Panc1 (cell line): Measurements from ENCODE around the gene CACNA2D3. TPM values are rescaled to one million over a fixed set of nuclear protein-coding genes. Genes with fewer than 3 reads are reported as not detected.

Source experiments
- ATAC-seq: fragments of 200-7000 bp; cut with Tn5 transposase; 2 replicates; pipeline ENCODE4 v1.9.1; 2020; ENCODE audit warnings: mild to moderate bottlenecking, moderate library complexity
- BruUV-seq: library from RNA; stranded (reverse); fragments of 400-500 nt; replicated peaks from 2 replicates; lab custom pipeline; 2021; lab: Mats Ljungman, UMichigan
- CTCF ChIA-PET: fragments of 300-600 bp; sonication (Branson Sonifier 250); formaldehyde crosslinking; loops from one replicate; lab custom pipeline; 2022; ENCODE audit warnings: antibody characterized with exemption; lab: Charles Lee
- POLR2A ChIA-PET: fragments of 300-600 bp; sonication (Branson Sonifier 250); formaldehyde crosslinking; loops from one replicate; lab custom pipeline; 2022; ENCODE audit warnings: antibody characterized with exemption; lab: Charles Lee
- DNase-seq: peaks from one replicate; pipeline ENCODE4 v3.0.0-alpha.2; 2010; ENCODE audit warnings: low read depth, low spot score
- H3K27ac ChIP-seq: 2 replicates; pipeline ENCODE4 v1.5.1; 2011; ENCODE audit warnings: mild to moderate bottlenecking, low read length, inconsistent platforms
- H3K27me3 ChIP-seq: fragments of 200-500 bp; sonication (Bioruptor generic); 2 replicates; pipeline ENCODE4 v1.6.0; 2014; ENCODE audit warnings: low read length, inconsistent platforms; ENCODE audit not compliant: control insufficient read depth, insufficient read depth
- H3K36me3 ChIP-seq: fragments of 200-500 bp; sonication (Bioruptor generic); 2 replicates; pipeline ENCODE4 v1.5.1; 2014; ENCODE audit warnings: inconsistent platforms, mild to moderate bottlenecking, low read length, moderate library complexity; ENCODE audit not compliant: control insufficient read depth, insufficient read depth
- H3K4me1 ChIP-seq: 2 replicates; pipeline ENCODE4 v1.5.1; 2011; ENCODE audit warnings: inconsistent platforms, mild to moderate bottlenecking, low read length, moderate library complexity; ENCODE audit not compliant: control insufficient read depth, insufficient read depth
- H3K4me3 ChIP-seq, 2 experiments: 2 replicates each; pipeline ENCODE4 v1.5.1; 2011 to 2012; ENCODE audit warnings: low read depth in 2 of 2, low read length in 2 of 2, mild to moderate bottlenecking in 2 of 2, inconsistent platforms in 1 of 2, moderate library complexity in 1 of 2
- H3K9me3 ChIP-seq: fragments of 200-500 bp; sonication (Bioruptor generic); 2 replicates; pipeline ENCODE4 v1.5.1; 2014; ENCODE audit warnings: low read depth, mild to moderate bottlenecking, inconsistent platforms, low read length, moderate library complexity; ENCODE audit not compliant: control insufficient read depth, insufficient read depth
- POLR2AphosphoS5 ChIP-seq: IDR thresholded peaks from 2 replicates; pipeline ENCODE4 v1.6.1; 2012; ENCODE audit warnings: mild to moderate bottlenecking, low read depth, low read length, moderate library complexity
- REST ChIP-seq, 2 experiments: IDR thresholded peaks; 2 replicates each; pipeline ENCODE4 v1.6.1; 2011 to 2012; ENCODE audit warnings: low read depth in 2 of 2, control low read depth in 1 of 2, low read length in 1 of 2, mild to moderate bottlenecking in 1 of 2, moderate library complexity in 1 of 2; ENCODE audit not compliant: insufficient read depth in 1 of 2
- SIN3A ChIP-seq: IDR thresholded peaks from 2 replicates; pipeline ENCODE4 v1.6.1; 2012; ENCODE audit warnings: low read depth, mild to moderate bottlenecking, low read length, moderate library complexity, borderline replicate concordance; ENCODE audit not compliant: insufficient read depth
- TCF7L2 ChIP-seq: IDR thresholded peaks from 2 replicates; pipeline ENCODE4 v1.6.1; 2011; ENCODE audit warnings: mild to moderate bottlenecking, low read depth, low read length, inconsistent platforms
- in situ Hi-C: cut with HindIII; loops from 2 replicates; pipeline ENCODE4 v1.10.0; 2016; ENCODE audit warnings: low sequenced_read_pairs, low pct_unique_long_range_greater_than_20kb
- intact Hi-C: fragments of 100-400 bp; cut with micrococcal nuclease; formaldehyde crosslinking; loops from one replicate; pipeline ENCODE4 v1.10.0; 2022; ENCODE audit not compliant: unreplicated experiment
- total RNA-seq: library from RNA; stranded (reverse); gene quantifications from one replicate; pipeline ENCODE4 v1.2.1, GENCODE V29; 2021; ENCODE audit not compliant: unreplicated experiment
- TF ChIP-seq, protein P1 (sequence below): fragments of 450-650 bp; IDR thresholded peaks from 2 replicates; pipeline ENCODE4 v1.5.1; 2017; ENCODE audit warnings: mild to moderate bottlenecking

The CACNA2D3 gene
- total RNA-seq, 1 experiment from 2014 or later, result 0.41 TPM

DNA sequence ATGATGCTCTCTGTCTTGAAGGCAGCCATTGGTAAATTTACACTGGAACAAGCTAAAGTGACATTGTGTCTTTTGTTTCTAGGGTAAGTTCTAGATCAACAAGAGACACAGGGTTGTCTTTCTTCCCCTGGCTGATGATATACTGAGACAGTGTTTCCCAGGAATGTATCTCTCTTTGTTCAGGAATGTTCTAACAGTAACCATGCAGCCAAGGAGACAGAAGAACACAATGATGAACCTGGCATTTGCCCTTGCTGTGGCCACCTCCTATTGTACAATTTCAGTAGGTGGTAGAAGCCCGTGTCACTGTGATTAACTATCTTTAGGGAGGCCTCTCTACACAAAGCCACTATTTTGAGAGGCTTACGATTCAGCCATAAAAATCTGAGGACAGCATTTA is 674.8 kb downstream of the CACNA2D3 start:
- intact Hi-C loops, result no loop called here
- CTCF ChIA-PET, result no interaction called here

GRCh38 chr3:54800478-54800877 is 678.1 kb downstream of the CACNA2D3 start:
- in situ Hi-C loops (no loop called here), intact Hi-C loops (no loop called here)
- no peaks in the 10 kb centered on the region for H3K9me3 ChIP-seq
- H3K27ac ChIP-seq, result no peak overlapping the region
- H3K4me1 ChIP-seq, result no peaks in the 10 kb centered on the region
- DNase-seq, result no peak
- POLR2A ChIA-PET, result no interaction called here
- no TSS peak for BruUV-seq
- ATAC-seq, result no peak
- H3K4me3 ChIP-seq, result no peak overlapping the region
- TF ChIP-seq POLR2AphosphoS5 (no peak), TCF7L2 (no peak), REST (IDR thresholded peaks at IDR 0.05; ENCODE audit: insufficient read depth in 1 of 2, low read depth in 2 of 2, low read length in 1 of 2) (no peak), SIN3A (no peak)
- TF ChIP-seq, protein P1, sequence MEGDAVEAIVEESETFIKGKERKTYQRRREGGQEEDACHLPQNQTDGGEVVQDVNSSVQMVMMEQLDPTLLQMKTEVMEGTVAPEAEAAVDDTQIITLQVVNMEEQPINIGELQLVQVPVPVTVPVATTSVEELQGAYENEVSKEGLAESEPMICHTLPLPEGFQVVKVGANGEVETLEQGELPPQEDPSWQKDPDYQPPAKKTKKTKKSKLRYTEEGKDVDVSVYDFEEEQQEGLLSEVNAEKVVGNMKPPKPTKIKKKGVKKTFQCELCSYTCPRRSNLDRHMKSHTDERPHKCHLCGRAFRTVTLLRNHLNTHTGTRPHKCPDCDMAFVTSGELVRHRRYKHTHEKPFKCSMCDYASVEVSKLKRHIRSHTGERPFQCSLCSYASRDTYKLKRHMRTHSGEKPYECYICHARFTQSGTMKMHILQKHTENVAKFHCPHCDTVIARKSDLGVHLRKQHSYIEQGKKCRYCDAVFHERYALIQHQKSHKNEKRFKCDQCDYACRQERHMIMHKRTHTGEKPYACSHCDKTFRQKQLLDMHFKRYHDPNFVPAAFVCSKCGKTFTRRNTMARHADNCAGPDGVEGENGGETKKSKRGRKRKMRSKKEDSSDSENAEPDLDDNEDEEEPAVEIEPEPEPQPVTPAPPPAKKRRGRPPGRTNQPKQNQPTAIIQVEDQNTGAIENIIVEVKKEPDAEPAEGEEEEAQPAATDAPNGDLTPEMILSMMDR, result no peak
- H3K36me3 ChIP-seq, result no peaks in the 10 kb centered on the region
- H3K27me3 ChIP-seq, result no peaks in the 10 kb centered on the region
- CTCF ChIA-PET, result no interaction called here

More for the DNA sequence above, 674.8 kb downstream of the CACNA2D3 start:
- H3K9me3 ChIP-seq, result no peaks in the 10 kb centered on the region
- H3K4me1 ChIP-seq, result no peaks in the 10 kb centered on the region
- BruUV-seq, result no TSS peak
- in situ Hi-C loops, result no loop called here
- no peaks in the 10 kb centered on the region for H3K36me3 ChIP-seq
- H3K27me3 ChIP-seq, result no peaks in the 10 kb centered on the region
- ATAC-seq (no peak), DNase-seq (no peak)
- POLR2A ChIA-PET, result interaction anchor here (0.7 kb wide), 1 partner anchor 166 kb away, joined by 3 read pairs; no protein-coding TSS in a partner anchor
- no peak overlapping the region for H3K4me3 ChIP-seq
- TF ChIP-seq, protein P1, result no peak
- TF ChIP-seq REST (IDR thresholded peaks at IDR 0.05; ENCODE audit: insufficient read depth in 1 of 2, low read depth in 2 of 2, low read length in 1 of 2) (no peak), SIN3A (no peak), TCF7L2 (no peak), POLR2AphosphoS5 (no peak)
- H3K27ac ChIP-seq, result no peak overlapping the region
